ENCODE results near the gene NCOR2.

The NCOR2 gene

GRCh38 chr12:124560146-124560890, 7.1 kb downstream of the NCOR2 start:
- no peak for DNase-seq (ENCODE audit: low read depth in 2 of 2)

DNA sequence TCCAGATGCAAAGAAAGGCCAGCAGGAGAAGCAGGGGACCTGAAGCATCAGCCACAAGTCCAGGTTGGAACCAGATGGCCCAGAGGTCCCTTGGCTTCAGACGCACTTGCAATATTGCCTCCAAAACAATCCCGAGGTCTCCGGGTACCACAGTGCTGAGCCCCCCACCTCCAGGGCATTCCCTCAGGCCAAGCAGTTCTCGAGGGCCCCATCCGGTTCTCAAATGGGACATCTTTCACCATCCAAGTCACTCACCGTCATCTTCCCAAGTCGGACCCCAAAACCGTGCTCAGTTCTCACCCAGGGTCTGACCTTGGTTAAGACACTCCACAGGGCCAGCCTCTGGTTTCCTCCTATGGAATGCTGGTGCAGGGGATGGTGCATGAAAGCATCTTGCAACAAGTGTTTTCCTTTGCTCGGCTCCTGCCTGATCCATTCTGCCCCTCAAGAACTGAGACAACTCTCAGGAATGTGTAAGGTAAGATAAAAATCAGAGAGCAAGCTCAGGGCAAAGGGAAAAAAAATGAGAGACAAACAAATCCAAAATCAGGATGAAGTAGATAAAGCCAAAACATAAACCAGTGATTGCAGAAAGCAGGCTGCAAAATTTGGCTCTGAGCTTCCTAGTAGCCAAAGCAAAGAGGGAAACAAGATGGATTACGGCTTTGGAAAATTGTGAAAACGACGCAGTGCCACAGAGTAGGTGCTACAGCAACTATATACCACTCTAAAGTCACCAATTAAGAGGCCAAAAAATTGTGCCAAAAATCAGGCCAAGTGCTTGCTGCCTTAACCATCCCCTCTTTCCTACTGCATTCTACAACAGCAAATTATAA, 8.0 kb downstream of the NCOR2 start:
- no peak for DNase-seq (ENCODE audit: low read depth in 2 of 2)

- DNase-seq (ENCODE audit: low read depth in 2 of 2), result no peak
These were observed 9.1 kb downstream of the NCOR2 start for GRCh38 chr12:124558313-124558712.

GRCh38 chr12:124557518-124558223, 9.7 kb downstream of the NCOR2 start:
- DNase-seq (ENCODE audit: low read depth in 2 of 2), result no peak

GRCh38 chr12:124556896-124557501, 10.4 kb downstream of the NCOR2 start:
- DNase-seq (ENCODE audit: low read depth in 2 of 2), result no peak

DNA sequence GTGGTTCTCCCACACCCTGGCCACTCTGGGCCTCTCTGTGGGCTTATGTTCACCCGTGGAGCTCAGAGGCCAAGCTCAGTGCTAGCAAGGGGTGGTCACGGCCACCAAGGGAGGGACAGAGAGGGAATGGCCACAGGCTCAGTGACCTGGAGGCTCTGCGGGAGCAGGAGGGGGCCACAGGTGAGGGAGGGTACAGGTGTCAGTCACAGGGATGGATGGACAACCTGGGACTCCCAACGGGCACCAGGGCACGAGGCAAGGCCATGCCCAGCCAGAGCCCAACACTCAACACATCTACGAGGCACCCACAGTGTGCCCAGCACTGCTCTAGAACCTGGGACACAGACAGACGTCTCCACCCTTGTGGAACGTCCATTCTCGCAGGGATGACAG, 11.3 kb downstream of the NCOR2 start:
- DNase-seq (ENCODE audit: low read depth in 2 of 2), result no peak

- no peak for DNase-seq (ENCODE audit: low read depth in 2 of 2)
These were observed 12.0 kb downstream of the NCOR2 start for GRCh38 chr12:124555168-124556073.

DNA sequence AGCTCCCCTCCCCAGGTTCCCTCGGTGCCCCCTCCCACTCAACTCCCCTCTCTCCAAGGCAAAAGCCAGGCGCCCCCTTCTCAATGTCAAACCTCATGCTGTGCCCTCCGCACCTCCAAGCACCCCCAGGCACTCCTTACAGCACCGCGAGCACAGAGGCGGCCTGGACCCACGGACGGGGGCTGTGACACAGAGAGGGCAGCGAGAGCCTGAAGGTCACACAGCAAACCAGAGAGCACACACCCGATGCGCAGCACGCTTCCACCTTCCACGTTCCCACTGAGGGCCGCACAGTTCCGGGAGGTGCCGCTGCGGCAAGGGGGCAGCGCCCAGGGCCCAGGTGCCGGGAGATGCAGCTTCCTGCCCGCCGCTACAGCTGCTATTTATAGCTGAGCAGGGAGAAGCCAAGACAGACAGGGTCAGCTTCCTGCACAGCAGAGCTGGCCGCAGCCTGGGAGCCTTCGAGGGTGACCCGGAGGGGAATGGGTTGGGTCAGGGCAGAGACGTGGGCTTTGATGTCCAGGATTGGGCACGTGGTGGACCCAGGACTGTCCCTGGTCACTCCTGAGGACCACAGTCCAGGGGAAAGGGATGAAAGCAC, 12.9 kb downstream of the NCOR2 start:
- no peak for DNase-seq (ENCODE audit: low read depth in 2 of 2)

GRCh38 chr12:124553862-124554428, 13.5 kb downstream of the NCOR2 start:
- DNase-seq (ENCODE audit: low read depth in 2 of 2), result no peak

DNA sequence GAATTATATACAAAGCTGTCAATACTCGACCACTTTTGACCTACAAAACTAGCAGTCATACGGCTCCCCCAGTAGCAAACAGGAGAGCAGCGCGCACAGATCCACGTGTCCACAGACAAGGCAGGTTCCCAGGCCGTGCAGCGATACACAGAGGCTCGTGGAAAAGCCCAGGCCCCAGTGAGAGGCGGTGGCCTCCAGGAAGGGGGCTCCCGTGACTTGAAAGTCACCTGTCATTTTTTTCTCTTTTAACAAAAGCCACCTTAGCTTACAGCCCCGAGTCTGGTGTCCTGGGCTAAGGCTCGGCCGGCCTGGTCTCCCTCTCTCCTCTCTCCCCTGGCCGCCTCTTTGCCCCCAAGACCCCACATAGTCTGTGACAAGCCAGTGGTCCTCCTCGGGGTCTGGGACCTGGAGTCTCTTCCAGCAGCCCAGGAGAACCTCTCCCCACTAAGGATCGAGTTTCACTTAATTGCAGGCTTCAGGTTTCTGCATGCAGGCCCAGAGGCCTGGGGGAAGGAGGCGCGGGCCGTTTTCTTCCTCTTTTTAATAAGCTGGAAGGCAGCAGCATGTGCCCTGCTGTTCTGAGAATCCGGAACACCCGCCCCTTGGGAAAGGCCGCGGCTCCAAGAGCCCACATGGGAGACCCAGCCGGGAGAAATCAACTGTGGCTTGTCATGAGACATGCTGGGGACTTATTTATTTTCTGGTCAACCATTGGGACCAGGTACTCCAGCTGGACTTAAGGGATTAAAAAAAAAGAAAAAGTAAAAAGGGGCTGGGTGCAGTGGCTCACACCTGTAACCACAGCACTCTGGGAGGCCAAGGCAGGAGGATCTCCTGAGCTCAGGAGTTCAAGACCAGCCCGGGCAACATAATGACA, 15.9 kb downstream of the NCOR2 start:
- DNase-seq (ENCODE audit: low read depth in 2 of 2), result no peak

DNA sequence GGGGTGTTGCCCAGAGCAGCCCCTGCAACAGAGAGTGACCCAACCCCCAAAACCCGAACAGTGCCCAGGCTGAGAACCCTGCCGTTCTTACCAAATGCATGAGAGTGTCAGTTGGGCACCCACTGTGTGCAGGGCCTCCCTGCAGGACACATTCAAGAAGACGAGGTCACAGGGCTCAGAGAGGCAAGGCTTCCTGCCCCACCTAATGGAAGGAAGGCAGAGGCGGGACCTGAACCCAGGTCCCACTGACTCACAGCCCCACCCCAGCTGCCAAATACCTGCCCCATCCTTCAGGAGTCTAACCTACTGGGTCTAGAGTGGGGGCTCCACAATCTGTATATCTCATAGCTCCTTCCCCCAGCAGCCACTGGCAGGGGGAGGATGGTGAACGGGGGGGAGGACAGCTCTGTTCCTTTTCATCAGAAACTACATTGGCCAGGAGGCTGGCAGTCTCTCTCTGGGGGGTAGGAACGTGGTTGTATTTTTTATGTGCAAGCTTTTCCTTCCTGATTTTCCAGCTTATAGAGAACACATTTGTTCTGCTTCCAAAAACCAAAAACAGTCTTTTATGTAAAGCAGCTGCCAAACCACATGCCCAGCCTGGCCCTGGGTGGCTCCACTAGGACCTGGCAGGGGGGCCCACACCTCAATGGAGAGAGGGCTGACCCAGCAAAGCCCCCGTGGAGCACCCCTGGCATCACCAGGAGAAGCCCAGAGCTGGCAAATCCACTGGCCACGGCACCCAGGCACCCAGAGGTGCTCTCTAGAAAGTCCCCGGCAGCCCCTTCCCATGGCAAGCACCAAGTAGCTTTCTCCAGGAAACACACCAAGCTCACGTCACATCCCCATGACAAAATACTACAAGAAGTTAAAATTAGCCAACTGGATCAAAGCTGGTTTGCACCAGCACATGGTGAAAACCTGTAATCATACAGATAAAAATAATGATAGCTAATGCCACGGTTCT, 17.0 kb downstream of the NCOR2 start:
- no peak for DNase-seq (ENCODE audit: low read depth in 2 of 2)

DNA sequence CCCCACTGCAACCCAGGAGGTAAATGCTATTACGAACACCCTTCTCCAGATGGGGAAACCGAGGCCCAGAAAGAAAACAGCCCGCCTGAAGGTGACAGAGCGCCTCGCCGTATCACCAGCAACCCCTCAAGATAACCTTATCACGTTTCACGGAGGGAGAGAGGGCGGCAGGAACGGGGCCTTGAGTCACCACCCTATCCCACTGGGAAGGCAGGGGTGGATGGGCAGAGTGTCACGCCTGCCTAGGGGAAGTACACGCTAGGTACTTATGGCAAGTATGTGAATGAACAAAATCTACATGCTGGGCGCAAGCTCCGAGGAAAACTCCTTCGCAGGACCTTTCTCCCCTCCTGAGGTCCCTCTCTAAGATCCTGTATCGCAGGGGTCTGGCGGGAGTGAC, 17.8 kb downstream of the NCOR2 start:
- no peak for DNase-seq (ENCODE audit: low read depth in 2 of 2)

DNA sequence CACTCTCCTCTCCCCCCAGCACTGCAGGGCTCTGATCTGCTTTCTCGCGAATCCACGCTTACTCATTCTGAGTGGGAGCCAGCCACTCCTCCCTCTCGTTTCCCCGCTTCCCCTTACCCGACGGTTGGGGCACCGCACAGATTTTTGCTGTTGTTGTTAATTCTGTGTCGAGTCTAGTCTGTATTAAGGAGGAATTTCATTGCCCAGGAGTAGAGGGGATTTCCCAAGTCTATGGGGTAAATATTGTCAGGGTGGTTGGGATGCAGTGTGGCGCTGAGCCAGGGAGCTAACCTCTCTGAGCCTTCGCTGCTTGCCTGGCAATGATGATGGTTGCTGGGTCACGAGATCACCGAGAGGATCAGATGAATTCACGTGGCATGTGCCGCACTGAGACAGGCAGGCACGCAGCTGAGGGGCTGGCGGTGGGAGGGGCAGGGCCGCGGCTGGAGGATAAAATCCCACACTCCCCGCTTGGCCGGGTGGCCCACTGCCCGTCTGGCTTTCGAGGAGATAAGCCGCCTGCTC, 18.5 kb downstream of the NCOR2 start:
- no peak for DNase-seq (ENCODE audit: low read depth in 2 of 2)

- no peak for DNase-seq (ENCODE audit: low read depth in 2 of 2)
These were observed 19.8 kb downstream of the NCOR2 start for GRCh38 chr12:124547626-124548025.

GRCh38 chr12:124545508-124546418, 21.6 kb downstream of the NCOR2 start:
- DNase-seq (ENCODE audit: low read depth in 2 of 2), result peak; percentile 9 to 67

- no peak for DNase-seq (ENCODE audit: low read depth in 2 of 2)
These were observed 22.4 kb downstream of the NCOR2 start for GRCh38 chr12:124544983-124545382.

Data from stimulated activated CD4-positive, alpha-beta T cell treated with anti-CD3 and anti-CD28 coated beads, Interleukin-12 subunit alpha, Interleukin-12 subunit beta, amount 100 ng/mL, for 24 hours (primary cell).